LNCAP (cell line): Measurements from ENCODE around the gene CYFIP1.

Experiments
- CTCF ChIP-seq: fragments of 450-650 bp; IDR thresholded peaks from 2 replicates; pipeline ENCODE4 v1.5.1; 2017; ENCODE audit warnings: mild to moderate bottlenecking

Gene CYFIP1

GRCh38 chr15:22846073-22846472, 134.1 kb downstream of the CYFIP1 start:
- TF ChIP-seq CTCF: no peak

- no peak for TF ChIP-seq CTCF
These were observed 134.8 kb downstream of the CYFIP1 start for GRCh38 chr15:22845289-22845900.

DNA sequence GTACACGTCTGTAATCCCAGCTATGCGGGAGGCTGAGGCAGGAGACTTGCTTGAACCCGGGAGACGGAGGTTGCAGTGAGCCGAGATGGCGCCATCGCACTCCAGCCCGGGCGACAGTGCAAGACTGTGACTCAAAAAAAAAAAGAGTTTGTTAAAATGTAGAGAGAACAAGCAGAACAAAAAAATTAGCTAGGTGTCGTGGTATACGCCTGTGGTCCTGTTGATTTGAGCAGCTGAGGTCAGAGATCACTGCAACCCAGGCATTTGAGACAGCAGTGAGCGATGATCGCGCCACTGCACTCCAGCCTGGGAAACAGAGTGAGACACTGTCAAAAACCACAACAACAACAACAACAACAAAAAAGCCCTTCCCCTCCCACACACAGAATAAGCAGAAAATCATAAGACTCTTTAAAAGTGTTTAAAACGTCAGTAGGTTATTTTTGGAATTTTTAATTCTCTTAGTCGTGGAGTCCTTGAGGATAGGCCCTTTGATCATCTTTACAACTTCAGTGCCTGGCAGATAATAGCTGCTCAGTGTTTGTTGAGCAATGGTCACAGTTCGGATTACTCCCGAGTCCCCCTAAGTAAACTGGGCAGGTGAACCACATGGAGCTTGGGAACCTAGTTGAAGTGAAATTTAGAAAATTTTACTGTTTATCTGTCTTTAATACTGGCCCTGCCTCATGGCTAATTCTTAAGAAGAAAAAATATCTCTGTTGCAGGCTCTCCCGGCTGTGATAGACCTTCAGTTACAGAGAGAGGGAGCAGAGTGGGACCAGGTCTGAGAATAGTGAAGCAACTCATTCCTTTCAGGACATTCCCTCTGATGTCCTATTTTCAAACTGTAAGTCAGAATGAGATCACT, 135.5 kb downstream of the CYFIP1 start:
- no peak for TF ChIP-seq CTCF

GRCh38 chr15:22839046-22839695, 141.0 kb downstream of the CYFIP1 start:
- TF ChIP-seq CTCF: no peak

- TF ChIP-seq CTCF: no peak; the same call in 1 of the 2 replicates
These were observed 141.7 kb downstream of the CYFIP1 start, which contains the start of gene NIPA2 for GRCh38 chr15:22838292-22839042. Gene NIPA2, plus strand, starts transcription at chr15:22838666. Its CDS starts 13,066 bp downstream, at chr15:22851732.

DNA sequence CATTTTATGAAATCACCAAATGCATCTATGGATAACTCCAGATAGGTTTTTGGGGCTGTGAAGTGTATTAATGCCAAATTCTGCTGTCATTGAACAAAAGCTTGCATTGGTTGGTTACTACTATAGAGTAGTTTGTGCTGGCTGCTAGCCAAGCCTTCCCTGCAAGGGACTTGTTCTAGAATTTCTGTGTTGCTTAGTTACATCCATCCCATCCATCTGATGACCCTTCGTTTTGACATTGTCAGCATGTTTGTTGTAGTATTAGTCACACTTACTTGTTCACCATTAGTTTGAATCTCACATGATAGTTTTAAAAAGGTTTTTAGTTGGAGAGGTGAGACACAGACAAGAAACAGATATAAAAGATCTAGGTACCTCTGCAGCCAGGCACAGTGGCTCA, 148.7 kb downstream of the CYFIP1 start:
- no peak for TF ChIP-seq CTCF

DNA sequence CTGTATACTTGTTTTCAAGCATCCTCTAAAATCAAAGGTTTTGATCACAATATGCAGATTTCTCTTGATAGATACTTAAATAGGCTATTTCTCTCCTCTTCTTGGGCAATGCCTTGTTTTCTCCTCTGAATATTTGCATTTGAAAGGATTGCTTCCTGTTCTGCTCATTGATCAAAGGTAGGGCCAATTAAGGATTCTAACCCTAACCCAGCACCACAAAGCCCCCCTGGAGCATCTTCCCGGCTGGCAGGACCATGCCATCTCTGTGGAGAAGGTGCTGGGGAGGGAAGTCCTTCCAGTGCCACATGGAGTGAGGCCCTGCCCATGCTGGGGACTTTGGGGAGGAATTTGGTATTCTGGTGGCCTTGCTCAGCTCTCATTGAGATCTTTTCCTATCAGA, 153.0 kb downstream of the CYFIP1 start:
- no peak for TF ChIP-seq CTCF
